HUES6 (cell line): ENCODE data around the gene OR8B2.
"Not testable (repeated sequence)": the region's sequence is repeated elsewhere in the genome, so short reads cannot be mapped to it uniquely, and the experiment has no call there.

Source experiments
- H3K27ac ChIP-seq: 2 replicates; pipeline ENCODE4 v1.7.0; 2013; ENCODE audit warnings: low read depth, mild to moderate bottlenecking, low read length, inconsistent platforms
- H3K27me3 ChIP-seq: 2 replicates; pipeline ENCODE4 v1.6.1; 2013; ENCODE audit warnings: low read length; ENCODE audit not compliant: control insufficient read depth, insufficient read depth
- H3K36me3 ChIP-seq: 2 replicates; pipeline ENCODE4 v1.6.1; 2013; ENCODE audit warnings: low read length; ENCODE audit not compliant: control insufficient read depth, insufficient read depth
- H3K4me1 ChIP-seq: 2 replicates; pipeline ENCODE4 v1.6.1; 2013; ENCODE audit warnings: low read length; ENCODE audit not compliant: control insufficient read depth, insufficient read depth
- H3K4me3 ChIP-seq: 2 replicates; pipeline ENCODE4 v1.5.1; 2013; ENCODE audit warnings: low read depth, low read length
- H3K9ac ChIP-seq: one replicate; pipeline ENCODE4 v1.6.1; 2013; ENCODE audit warnings: mild to moderate bottlenecking, low read length
- H3K9me3 ChIP-seq: 2 replicates; pipeline ENCODE4 v1.6.1; 2013; ENCODE audit warnings: low read depth, low read length; ENCODE audit not compliant: control insufficient read depth, insufficient read depth

The OR8B2 gene, protein sequence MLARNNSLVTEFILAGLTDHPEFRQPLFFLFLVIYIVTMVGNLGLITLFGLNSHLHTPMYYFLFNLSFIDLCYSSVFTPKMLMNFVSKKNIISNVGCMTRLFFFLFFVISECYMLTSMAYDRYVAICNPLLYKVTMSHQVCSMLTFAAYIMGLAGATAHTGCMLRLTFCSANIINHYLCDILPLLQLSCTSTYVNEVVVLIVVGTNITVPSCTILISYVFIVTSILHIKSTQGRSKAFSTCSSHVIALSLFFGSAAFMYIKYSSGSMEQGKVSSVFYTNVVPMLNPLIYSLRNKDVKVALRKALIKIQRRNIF

DNA sequence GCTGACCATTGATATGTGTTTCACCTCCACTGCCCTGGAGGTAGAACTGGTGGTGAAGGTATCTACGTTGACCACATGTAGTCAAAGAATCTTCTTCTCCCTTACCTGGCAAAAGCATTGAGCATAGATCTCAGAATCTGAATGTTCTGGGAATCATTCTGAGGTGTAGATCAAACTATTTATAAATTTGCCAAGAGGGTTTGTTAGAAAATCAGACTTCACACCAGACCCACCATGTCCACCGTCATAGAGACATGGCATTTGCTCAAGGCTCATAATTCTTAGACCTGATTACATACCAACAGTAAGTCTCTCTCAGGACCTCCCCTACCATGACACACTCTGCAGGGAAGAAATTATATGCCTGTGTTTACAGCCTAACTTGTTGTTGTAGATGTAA, at the start of gene OR8B2:
Gene OR8B2 (minus strand): TSS at position 101 of the 400 bp plus-strand sequence. CDS start 1,156 bp downstream, outside the sequence.
- no peak within 1 kb of the TSS for H3K4me3 ChIP-seq
- no peaks in the 10 kb centered on the region for H3K9me3 ChIP-seq
- no peaks in the 10 kb centered on the region for H3K27me3 ChIP-seq

DNA sequence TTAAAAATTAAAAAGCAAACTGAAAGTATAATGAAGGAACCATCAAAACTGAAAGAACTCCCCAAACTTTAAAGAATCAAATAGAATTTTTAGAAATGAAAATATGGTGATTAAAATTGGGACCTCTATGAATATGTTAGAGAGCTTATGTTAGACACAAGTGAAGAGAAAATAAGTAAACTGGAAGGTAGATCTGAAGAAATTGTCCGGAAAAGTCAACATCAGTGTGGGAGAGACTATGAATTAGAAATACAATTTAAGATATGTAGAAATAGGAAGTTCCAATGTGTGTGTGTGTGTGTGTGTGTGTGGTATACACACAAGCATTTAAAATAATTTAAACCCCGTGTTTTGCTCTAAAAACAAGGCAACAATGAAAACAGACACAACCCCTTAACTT, 45.3 kb upstream of the OR8B2 start:
- Histone ChIP-seq H3K9me3 (no peaks in the 10 kb centered on the region), H3K4me1 (no peaks in the 10 kb centered on the region), H3K36me3 (no peaks in the 10 kb centered on the region), H3K4me3 (no peak overlapping the region), H3K27ac (no peak overlapping the region), H3K9ac (no peak overlapping the region), H3K27me3 (no peaks in the 10 kb centered on the region)

More for the DNA sequence above, at the start of gene OR8B2:
- H3K27ac ChIP-seq, result no peak within 1 kb of the TSS
- no peaks in the 10 kb centered on the region for H3K36me3 ChIP-seq
- H3K9ac ChIP-seq, result no peak within 1 kb of the TSS
- no peaks in the 10 kb centered on the region for H3K4me1 ChIP-seq

DNA sequence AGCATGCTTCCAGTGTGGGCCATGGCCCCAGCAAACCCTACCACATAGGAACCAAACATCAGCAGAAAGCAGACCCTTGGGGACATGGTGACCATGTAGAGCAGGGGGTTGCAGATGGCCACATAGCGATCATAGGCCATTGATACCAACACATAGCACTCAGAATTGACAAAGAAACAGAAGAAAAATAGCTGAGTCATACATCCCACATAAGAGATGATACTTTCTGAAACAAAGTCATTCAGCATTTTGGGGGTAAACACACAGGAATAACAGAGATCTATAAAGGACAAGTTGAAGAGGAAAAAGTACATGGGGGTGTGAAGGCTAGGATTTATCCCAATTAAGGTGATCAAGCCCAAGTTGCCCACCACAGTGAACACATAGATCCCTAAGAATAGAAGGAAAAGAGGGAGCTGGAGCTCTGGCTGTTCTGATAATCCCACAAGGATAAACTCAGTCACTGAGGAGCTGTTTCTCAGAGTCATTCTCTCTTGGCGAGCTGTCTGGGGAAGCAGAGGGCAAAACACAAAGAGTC, 40.2 kb upstream of the OR8B2 start, which contains the start of gene OR8B4:
Gene OR8B4 (minus strand): TSS at position 488 of the 538 bp plus-strand sequence. CDS start 0 bp downstream, at position 488.
- H3K9ac ChIP-seq, result no peak within 1 kb of the TSS
- no peaks in the 10 kb centered on the region for H3K9me3 ChIP-seq
- H3K4me1 ChIP-seq, result no peaks in the 10 kb centered on the region
- H3K4me3 ChIP-seq, result no peak within 1 kb of the TSS
- no peaks in the 10 kb centered on the region for H3K27me3 ChIP-seq
- H3K27ac ChIP-seq, result no peak within 1 kb of the TSS
- H3K36me3 ChIP-seq, result no peaks in the 10 kb centered on the region

DNA sequence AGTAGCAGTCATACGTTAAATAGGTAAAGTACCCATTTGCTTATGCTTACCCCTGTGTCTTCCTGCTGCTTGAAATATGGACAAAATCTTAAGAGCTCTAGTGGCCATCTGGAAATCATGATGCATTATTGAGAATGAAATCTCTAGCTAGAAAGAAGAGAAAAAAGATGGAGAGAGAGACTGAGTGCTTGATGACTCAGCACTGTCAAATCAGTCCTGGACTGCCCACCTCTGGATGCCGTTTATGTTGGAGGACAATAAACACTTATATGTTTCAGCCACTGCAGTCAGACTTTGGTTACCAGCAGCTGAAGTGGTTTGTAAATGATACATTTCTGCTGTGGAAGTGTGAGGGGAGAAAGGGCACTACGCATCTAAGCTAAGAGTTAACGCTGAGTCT, 36.7 kb upstream of the OR8B2 start:
- H3K27me3 ChIP-seq, result no peaks in the 10 kb centered on the region
- H3K4me3 ChIP-seq, result no peak overlapping the region
- no peaks in the 10 kb centered on the region for H3K36me3 ChIP-seq
- no peak overlapping the region for H3K27ac ChIP-seq
- no peaks in the 10 kb centered on the region for H3K4me1 ChIP-seq
- H3K9ac ChIP-seq, result no peak overlapping the region
- H3K9me3 ChIP-seq, result no peaks in the 10 kb centered on the region

DNA sequence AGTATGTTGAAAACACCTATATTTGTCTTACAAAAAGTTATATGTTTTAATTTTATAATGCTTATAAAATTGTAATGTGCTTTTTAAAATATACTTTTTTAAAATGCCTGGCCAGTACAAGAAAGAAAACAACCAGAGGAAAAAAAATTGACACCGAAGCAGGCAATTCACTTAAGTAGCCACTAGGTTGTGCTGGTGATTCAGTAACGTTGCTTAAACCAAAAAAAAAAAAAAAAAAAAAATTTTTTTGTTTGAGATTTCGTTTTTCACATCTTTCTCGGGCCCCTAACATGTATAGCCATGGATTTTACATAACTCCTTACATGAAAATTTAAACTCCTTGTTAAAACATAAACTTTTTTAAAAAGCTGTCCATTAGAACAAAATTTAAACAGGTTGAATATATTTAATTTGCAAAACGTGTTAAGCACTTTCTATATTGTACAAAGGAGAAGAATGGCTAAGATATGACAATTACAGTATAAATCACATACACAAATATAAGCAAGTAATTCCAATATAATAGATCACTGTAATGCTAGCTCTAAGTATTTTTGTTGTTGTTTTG, 31.1 kb upstream of the OR8B2 start:
- H3K27me3 ChIP-seq, result peaks cover 2% of the 10 kb centered on the region; the same call in 1 of the 2 replicates
- no peak overlapping the region for H3K9ac ChIP-seq
- H3K27ac ChIP-seq, result no peak overlapping the region
- H3K4me3 ChIP-seq, result no peak overlapping the region
- H3K4me1 ChIP-seq, result no peaks in the 10 kb centered on the region
- no peaks in the 10 kb centered on the region for H3K9me3 ChIP-seq
- H3K36me3 ChIP-seq, result no peaks in the 10 kb centered on the region

DNA sequence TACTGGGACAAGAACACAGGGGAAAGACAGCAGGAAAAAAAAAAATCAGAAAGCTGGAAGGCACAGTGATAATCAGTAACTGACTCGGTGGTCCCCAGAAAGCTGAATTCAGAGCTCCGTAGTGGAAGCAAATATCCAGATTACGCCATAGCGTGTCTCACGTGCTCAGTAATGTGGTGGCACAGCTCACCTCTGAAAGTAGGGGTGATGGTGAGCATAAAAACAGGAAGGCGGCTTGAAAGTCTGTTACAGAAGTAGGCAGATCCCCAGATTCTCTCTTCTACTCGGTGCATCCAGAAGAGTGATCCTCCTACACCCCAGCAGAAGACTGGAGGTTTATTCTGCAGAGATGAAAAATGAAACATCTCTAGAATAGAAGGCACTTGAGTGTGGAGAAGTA, 25.6 kb upstream of the OR8B2 start:
- Histone ChIP-seq H3K36me3 (no peaks in the 10 kb centered on the region), H3K4me1 (no peaks in the 10 kb centered on the region), H3K9me3 (no peaks in the 10 kb centered on the region), H3K27ac (no peak overlapping the region), H3K9ac (no peak overlapping the region), H3K4me3 (no peak overlapping the region), H3K27me3 (peaks cover 2% of the 10 kb centered on the region; the same call in 1 of the 2 replicates)

DNA sequence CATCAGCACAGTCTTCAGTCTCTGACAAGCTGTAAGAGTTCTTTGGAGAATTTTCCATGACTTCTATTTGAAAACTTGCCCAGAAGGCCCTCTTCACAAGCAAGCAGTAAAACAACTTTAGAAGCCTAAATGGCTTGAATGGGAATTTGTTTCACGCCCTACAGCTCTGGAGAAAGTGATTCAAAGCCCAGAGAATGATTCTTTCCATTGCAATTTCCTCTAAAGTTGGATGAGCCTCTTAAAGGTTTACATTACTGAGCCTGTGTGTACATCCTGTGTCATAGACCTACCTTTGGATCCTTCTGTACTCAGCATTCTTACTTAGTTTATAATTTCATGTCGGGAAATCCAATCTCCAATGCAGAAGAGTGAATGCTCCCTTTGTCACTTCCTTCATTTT, 21.3 kb upstream of the OR8B2 start:
- H3K36me3 ChIP-seq, result no peaks in the 10 kb centered on the region
- no peak overlapping the region for H3K27ac ChIP-seq
- H3K27me3 ChIP-seq, result no peaks in the 10 kb centered on the region
- peaks cover 6% of the 10 kb centered on the region; the same call in 1 of the 2 replicates for H3K9me3 ChIP-seq
- H3K9ac ChIP-seq, result no peak overlapping the region
- H3K4me3 ChIP-seq, result no peak overlapping the region
- H3K4me1 ChIP-seq, result no peaks in the 10 kb centered on the region

DNA sequence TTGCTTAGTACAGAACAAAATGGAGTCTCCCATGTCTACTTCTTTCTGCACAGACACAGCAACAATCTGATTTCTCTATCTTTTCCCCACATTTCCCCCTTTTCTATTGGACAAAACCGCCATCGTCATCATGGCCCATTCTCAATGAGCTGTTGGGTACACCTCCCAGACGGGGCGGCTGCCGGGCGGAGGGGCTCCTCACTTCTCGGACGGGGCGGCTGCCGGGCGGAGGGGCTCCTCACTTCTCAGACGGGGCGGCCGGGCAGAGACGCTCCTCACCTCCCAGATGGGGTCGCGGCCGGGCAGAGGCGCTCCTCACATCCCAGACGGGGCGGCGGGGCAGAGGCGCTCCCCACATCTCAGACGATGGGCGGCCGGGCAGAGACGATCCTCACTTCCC, 18.9 kb upstream of the OR8B2 start:
- not testable (repeated sequence) for H3K27ac ChIP-seq, H3K4me1 ChIP-seq, H3K9me3 ChIP-seq, H3K36me3 ChIP-seq, H3K4me3 ChIP-seq, H3K27me3 ChIP-seq, H3K9ac ChIP-seq

DNA sequence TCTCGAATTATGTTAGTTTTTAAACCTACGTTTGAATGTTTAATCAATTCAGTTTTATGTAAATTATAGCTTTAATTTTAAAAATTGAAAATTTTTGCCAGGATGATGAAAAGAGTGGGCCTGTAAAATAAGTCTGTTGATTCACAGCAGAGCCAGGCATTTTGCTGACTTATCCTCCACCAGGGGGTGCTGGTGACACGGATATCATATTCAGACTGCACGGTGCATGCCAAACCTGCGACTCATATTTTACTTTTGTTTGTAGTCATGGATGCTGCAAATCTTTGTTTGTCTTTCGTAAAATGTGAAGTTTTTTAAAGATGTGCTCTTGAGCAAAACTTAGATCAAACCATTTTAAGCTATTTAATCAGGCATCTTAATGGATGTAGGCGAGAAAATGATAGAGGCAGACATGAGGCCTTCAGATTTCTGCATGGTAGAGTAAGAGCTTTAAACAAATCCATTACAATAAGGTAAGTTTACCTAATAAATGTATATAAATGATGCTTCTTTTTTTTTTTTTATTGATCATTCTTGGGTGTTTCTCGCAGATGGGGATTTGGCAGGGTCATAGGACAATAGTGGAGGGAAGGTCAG, 18.1 kb upstream of the OR8B2 start:
- H3K4me1 ChIP-seq, result no peaks in the 10 kb centered on the region
- H3K9me3 ChIP-seq, result peaks cover 6% of the 10 kb centered on the region; the same call in 1 of the 2 replicates
- no peak overlapping the region for H3K9ac ChIP-seq
- H3K4me3 ChIP-seq, result no peak overlapping the region
- no peak overlapping the region for H3K27ac ChIP-seq
- no peaks in the 10 kb centered on the region for H3K36me3 ChIP-seq
- H3K27me3 ChIP-seq, result no peaks in the 10 kb centered on the region

DNA sequence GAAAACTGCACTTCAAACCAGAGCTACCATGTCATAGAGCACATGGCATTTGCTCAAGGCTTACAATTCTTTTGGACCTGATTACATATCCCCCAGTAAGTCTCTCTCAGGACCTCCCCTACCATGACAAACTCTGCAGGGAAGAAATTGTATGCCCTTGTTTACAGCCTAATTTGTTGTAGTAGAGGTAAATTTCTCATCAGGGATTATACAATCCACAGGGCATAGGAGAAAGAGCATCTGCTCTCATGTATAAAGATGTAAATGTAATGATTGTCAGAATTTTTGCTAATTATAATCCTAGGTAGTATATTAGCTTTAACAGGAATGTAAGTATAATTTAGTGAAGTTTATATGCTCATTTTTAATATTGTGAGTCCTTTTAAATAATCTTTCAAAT, 14.6 kb upstream of the OR8B2 start, which contains the start of gene OR8B3:
Gene OR8B3 (minus strand): TSS at position 101 of the 400 bp plus-strand sequence. CDS start 1,673 bp downstream, outside the sequence.
- Histone ChIP-seq H3K9ac (no peak within 1 kb of the TSS), H3K27ac (no peak within 1 kb of the TSS), H3K4me1 (no peaks in the 10 kb centered on the region), H3K27me3 (no peaks in the 10 kb centered on the region), H3K4me3 (no peak within 1 kb of the TSS), H3K36me3 (no peaks in the 10 kb centered on the region), H3K9me3 (no peaks in the 10 kb centered on the region)

DNA sequence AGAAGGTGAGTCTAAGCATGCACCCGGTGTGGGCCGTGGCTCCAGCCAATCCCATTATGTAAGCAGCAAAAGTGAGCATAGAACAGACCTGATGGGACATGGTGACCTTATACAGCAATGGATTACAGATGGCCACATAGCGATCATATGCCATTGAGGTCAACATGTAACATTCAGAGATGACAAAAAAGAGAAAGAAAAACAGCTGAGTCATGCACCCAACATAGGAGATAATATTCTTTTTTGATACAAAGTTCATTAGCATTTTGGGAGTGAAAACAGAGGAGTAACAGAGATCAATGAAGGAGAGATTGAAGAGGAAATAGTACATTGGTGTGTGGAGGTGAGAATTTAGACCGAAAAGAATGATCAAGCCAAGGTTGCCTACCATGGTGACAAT, 12.5 kb upstream of the OR8B2 start:
- not testable (repeated sequence) for H3K36me3 ChIP-seq, H3K4me3 ChIP-seq, H3K27ac ChIP-seq, H3K4me1 ChIP-seq, H3K27me3 ChIP-seq, H3K9me3 ChIP-seq, H3K9ac ChIP-seq
